Right ventricle myocardium superior (tissue), 1 donor: ENCODE data around the gene AVL9. TPM values are rescaled to one million over a fixed set of nuclear protein-coding genes. Genes with fewer than 3 reads are reported as not detected.
"Not testable (repeated sequence)": the region's sequence is repeated elsewhere in the genome, so short reads cannot be mapped to it uniquely, and the experiment has no call there.

Experiments used
- ATAC-seq: fragments of 200-7000 bp; cut with Tn5 transposase; one replicate; pipeline ENCODE4 v1.9.1; 2020; ENCODE audit warnings: mild to moderate bottlenecking; ENCODE audit not compliant: poor library complexity
- DNase-seq: peaks from one replicate; pipeline ENCODE4 v3.0.0-alpha.2; 2020
- intact Hi-C: fragments of 100-400 bp; cut with DNase I; formaldehyde crosslinking; loops from one replicate; pipeline ENCODE4 v1.11.2; 2022
- long read RNA-seq: library from polyadenylated mRNA; unstranded; transcript quantifications from one replicate; pipeline ENCODE4 v2.0.0, GENCODE V29; 2021
- total RNA-seq: library from RNA; stranded (reverse); fragmentation: NEBNext Ultra II Directional; extraction: Animal tissue kit (Norgen Biotek cat#: 25700); gene quantifications from one replicate; pipeline ENCODE4 v1.2.1, GENCODE V29; 2021
- donor health status: DM: no; HTN: yes; CAD: no; lungs with severe emphysema.

Gene AVL9
- 13.8 TPM for total RNA-seq
- long read RNA-seq, full-length matches to known transcripts, result 8 of 15 reads
- long read RNA-seq, partial matches to known transcripts, result 3 of 15 reads
- long read RNA-seq, other reads (novel, unspliced or antisense), result 4 of 15 reads

GRCh38 chr7:32495298-32496051 is at the start of gene AVL9:
Gene AVL9 (plus strand): TSS chr7:32495489. CDS start chr7:32495710, 221 bp downstream.
- intact Hi-C loops, result loop anchor here (10.0 kb wide), 1 partner anchor 89 kb away; no protein-coding TSS in a partner anchor
- ATAC-seq (peak; percentile 97), DNase-seq (peak; percentile 99)

DNA sequence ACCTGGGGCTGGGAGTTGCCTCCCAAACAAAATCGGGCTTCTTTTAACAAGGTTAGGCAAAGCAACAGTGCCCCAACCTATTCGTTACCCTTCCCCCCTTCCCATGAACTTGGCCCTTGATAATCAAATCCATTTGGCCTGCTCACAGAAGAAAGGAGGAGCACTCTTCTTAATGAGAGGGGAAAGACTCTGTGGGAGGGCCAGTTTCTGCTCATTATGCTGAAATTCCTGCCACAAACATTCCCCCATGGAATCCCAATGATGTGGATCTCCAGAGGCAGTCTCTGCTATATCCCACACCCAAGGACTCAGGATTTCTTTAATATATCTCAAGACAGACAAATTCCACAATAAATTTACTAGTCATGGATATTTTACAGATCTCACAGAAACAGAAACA is 48.1 kb upstream of the AVL9 start:
- ATAC-seq (no peak), DNase-seq (no peak)
- intact Hi-C loops, result no loop called here

- intact Hi-C loops, result no loop called here
- no peak for ATAC-seq
Measured at GRCh38 chr7:32453341-32454011, 41.8 kb upstream of the AVL9 start.

GRCh38 chr7:32458025-32458424 is 37.3 kb upstream of the AVL9 start:
- intact Hi-C loops, result no loop called here
- ATAC-seq (no peak), DNase-seq (no peak)

More at GRCh38 chr7:32453341-32454011, 41.8 kb upstream of the AVL9 start:
- no peak for DNase-seq

GRCh38 chr7:32459788-32460187 is 35.5 kb upstream of the AVL9 start:
- ATAC-seq (no peak), DNase-seq (no peak)
- intact Hi-C loops, result no loop called here

- DNase-seq, result no peak
- ATAC-seq, result no peak
- intact Hi-C loops, result no loop called here
Measured at GRCh38 chr7:32461484-32461883, 33.8 kb upstream of the AVL9 start.

DNA sequence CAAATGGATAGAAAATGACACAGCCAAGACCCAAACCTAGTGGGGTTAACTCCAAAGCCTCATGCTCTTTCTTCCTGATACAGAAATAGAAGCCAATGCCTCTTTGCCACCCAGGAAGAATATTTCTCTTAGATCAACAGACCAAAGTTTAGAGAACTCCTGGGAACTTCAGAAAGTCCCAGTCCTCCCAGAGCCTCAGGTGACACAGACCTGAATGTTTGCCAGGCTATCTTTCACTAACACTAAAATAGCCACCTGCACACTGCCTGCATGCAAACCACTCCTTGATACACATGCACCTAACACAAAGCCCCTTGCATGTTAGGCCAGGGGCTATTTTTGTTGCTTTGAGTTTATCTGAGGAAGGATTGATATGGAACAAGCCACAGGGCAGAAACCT is 32.8 kb upstream of the AVL9 start:
- DNase-seq (no peak), ATAC-seq (no peak)
- intact Hi-C loops, result no loop called here

DNA sequence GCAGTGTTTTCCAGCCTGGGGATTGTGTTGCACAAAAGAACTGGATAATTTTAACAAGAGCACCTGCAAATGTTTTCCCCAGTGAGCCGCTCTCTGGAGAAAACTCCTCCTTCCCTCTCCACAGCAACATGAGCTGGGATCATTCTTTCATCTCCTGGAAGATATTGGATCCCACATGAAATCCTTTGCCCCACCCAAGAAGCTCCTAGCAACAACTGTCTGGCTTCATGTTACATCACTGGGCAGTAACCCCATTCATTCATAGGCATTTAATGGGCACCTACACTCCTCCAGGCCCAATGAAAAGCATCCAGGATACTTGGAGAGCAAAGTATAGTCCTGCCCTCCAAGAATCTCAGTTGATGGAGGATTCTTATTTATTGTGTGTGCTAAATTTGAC is 32.3 kb upstream of the AVL9 start:
- ATAC-seq, result no peak
- intact Hi-C loops, result no loop called here
- DNase-seq, result no peak

- intact Hi-C loops, ATAC-seq: not testable (repeated sequence)
Measured at GRCh38 chr7:32464641-32465416, 30.5 kb upstream of the AVL9 start.

GRCh38 chr7:32470004-32470403 is 25.3 kb upstream of the AVL9 start:
- intact Hi-C loops, ATAC-seq, DNase-seq: not testable (repeated sequence)

More at GRCh38 chr7:32464641-32465416, 30.5 kb upstream of the AVL9 start:
- not testable (repeated sequence) for DNase-seq

- ATAC-seq (no peak), DNase-seq (no peak)
- intact Hi-C loops, result no loop called here
Measured at GRCh38 chr7:32470871-32471270, 24.4 kb upstream of the AVL9 start.

GRCh38 chr7:32472015-32472414 is 23.3 kb upstream of the AVL9 start:
- ATAC-seq, result no peak
- intact Hi-C loops, result no loop called here

GRCh38 chr7:32474008-32474407 is 21.3 kb upstream of the AVL9 start:
- no peak for ATAC-seq
- intact Hi-C loops, result no loop called here
- no peak for DNase-seq

More at GRCh38 chr7:32472015-32472414, 23.3 kb upstream of the AVL9 start:
- DNase-seq, result no peak

- DNase-seq (no peak), ATAC-seq (no peak)
- intact Hi-C loops, result loop anchor here (2.0 kb wide), 1 partner anchor 266 kb away; no protein-coding TSS in a partner anchor
Measured at GRCh38 chr7:32476816-32477648, 18.3 kb upstream of the AVL9 start.

DNA sequence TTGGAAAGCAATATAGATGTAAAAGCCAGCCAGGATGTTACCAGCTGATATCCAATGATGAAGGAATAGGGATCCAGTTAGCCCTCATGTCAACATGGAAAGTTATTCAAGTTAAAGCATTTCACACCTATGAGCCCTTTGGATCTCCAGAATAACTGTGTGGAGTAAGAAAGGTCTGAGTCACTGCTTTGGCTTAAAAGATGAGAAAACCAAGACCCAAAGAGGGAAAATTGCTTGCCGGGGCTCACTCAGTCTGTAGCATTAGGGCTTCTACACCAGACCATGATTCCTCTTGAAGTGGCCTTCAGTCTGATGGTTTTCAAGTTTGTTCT is 17.7 kb upstream of the AVL9 start:
- ATAC-seq (no peak), DNase-seq (no peak)
- intact Hi-C loops, result loop anchor here (2.0 kb wide), 1 partner anchor 267 kb away; no protein-coding TSS in a partner anchor

DNA sequence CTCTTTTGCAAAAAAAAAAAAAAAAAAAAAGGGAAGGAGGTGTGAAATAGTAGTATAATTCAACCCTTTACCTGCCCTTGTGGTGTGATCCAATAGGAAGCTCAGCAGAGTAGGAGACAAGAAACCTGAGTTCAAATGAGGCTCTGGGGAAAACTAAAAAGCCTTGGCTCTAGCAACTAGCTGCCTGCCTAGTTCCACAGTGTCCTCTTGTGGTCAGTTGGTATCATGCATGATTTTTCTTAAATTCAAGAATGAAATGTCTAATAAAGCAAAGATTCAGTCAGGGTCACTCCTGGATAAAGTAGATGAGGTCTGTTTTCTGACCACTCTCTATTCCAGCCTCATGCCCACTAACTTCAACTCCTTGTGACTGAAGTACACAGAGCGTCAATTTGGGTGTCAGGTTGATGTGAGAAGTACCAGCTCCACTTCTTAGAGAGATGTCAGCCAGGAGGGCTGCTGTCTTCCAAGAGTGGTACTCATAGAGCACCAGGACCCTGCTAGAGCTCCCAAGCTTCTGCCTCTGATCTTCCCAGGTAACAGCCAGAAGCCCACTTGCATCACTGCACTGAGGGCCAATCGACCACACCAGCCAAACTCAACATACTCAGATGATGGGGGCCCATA is 15.6 kb upstream of the AVL9 start:
- DNase-seq, result no peak
- intact Hi-C loops, result no loop called here
- ATAC-seq, result no peak

DNA sequence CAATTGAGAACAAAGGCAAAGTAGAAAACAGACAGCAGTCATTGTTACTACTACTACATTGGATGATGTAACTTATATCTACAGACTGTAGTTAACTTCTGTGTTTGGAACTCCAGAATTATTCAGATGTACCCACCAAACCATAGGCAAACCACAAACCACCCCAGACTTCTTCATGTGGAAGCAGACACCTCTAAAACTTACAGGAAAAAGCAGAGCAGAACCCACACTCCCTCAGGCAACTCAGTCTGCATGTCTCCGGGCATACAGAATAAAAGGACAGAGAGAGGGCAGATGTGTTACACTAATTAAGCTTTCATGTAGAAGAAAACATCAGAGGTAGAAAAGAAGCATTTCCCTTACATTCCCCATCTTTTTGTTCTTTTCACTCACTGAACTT is 14.1 kb upstream of the AVL9 start:
- intact Hi-C loops, result no loop called here
- DNase-seq (no peak), ATAC-seq (no peak)

GRCh38 chr7:32481921-32482320 is 13.4 kb upstream of the AVL9 start:
- intact Hi-C loops, result no loop called here
- ATAC-seq (no peak), DNase-seq (no peak)
